GM21447 (cell line): ENCODE measurements around the gene CWC25.
"Not testable (repeated sequence)": the region's sequence is repeated elsewhere in the genome, so short reads cannot be mapped to it uniquely, and the experiment has no call there.

Experiments
- ATAC-seq: cut with Tn5 transposase; IDR thresholded peaks from one replicate; pipeline ENCODE4 v1.9.1; 2021; ENCODE audit not compliant: unreplicated experiment

CWC25 gene

GRCh38 chr17:38790148-38790707 lies 34.9 kb downstream of the CWC25 start:
- ATAC-seq: not testable (repeated sequence)

DNA sequence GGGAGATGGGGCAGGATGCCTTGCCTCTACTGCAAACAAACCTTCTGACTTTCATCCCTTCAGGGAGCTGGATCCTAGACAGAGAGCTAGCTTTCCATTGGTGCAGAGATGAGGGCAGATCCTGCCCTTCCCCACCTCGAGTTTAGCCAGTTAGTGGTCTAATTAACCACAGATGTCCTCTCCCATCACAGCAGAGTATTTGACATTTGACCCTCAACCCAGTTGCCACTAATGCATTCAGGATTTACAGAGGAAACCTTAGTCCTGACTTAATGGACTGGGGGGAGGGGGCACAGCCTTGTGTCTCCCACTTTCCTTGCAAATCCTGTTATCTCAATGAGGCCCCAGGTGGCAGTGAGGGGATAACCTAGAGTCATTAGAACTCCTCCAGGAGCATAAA lies 35.9 kb downstream of the CWC25 start:
- no peak for ATAC-seq

- not testable (repeated sequence) for ATAC-seq
These were observed 37.1 kb downstream of the CWC25 start for GRCh38 chr17:38787999-38788398.

- no peak for ATAC-seq
These were observed 38.7 kb downstream of the CWC25 start for GRCh38 chr17:38786372-38786771.

DNA sequence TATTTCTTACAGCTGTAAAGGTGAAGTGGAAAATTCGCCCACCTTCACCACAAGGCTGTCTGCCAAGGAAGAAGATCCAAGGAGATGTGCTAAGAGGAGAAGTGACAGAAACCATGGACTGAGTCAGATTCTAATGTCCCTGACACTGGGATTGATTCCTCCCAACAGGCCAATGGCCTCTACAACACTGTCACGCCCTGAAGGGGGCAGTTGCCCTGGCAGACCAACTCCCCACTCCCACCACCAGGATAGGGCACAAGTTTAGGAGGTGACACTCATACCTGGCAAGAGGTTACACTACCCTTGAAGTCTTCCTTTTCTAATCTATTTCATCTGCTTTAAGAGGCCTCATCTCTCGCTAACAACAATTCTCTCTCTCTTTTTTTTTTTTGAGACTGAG lies 41.9 kb downstream of the CWC25 start:
- no peak for ATAC-seq

- ATAC-seq: no peak
These were observed 45.0 kb downstream of the CWC25 start for GRCh38 chr17:38779965-38780752.

DNA sequence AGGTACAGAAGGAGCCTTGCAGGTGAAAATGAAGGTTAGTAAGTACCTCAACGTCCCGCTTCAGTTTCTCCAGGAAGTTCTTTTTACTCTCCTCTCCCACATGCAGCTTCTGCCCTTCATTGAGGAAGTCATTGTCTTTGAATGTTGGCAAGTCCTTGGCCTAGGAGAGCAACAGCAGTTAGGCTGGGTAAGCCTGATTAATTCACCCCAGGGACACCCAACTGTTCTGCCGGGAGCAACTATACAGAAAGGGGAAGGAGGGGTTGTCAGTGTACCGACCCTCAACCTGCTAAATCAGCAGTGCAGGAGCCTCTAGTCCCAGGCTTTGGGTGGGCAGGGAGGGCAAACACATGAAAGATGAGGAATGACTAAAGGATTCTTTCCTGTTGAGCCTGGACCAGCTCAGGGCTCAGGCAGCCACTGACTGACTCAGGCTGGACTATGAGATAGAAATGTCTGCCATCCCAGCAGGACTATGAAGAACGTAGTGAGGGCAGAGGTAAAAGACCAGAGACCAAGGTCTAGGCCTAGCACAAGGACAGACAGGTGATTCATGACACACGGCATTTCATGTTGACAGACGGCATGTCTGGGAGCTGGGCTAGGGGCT lies 47.4 kb downstream of the CWC25 start:
- no peak for ATAC-seq

DNA sequence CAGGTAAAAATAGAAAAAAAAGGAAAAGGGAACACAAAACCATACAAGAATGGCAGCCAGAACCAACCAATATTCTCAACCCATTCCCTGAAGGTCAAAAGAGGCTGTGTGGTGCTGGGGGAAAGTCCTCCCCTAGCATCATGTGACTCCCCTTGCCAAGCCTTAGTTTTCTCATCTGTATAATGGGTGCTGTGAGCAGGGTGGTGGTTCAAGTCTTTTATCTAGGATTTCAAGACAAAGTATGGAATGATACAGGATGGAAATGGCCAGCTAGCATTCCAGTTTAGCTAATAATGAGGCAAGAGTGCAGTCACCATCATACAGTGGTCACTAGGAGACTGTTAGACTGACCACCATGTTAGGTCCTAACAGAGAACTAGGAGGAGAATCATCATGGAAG lies 51.9 kb downstream of the CWC25 start:
- no peak for ATAC-seq

DNA sequence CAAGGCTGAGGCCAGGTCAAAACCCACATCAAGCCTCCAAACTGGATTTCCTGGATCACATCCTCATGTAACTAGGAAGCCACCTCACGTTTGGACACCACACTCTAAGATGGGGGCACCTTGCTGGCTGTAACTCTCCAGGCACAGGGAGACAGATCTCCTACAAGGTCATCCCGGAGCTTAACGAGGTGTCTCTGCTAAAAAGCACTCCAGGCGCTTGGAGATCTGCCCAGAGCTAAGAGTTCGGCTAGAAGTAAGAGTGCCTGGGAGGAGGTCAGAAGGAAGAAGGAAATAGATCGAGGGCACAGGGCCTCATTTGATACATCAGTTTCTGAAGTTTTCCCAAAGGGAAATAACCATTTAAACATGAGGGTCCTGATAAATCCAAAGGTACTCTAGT lies 56.7 kb downstream of the CWC25 start:
- ATAC-seq: no peak

DNA sequence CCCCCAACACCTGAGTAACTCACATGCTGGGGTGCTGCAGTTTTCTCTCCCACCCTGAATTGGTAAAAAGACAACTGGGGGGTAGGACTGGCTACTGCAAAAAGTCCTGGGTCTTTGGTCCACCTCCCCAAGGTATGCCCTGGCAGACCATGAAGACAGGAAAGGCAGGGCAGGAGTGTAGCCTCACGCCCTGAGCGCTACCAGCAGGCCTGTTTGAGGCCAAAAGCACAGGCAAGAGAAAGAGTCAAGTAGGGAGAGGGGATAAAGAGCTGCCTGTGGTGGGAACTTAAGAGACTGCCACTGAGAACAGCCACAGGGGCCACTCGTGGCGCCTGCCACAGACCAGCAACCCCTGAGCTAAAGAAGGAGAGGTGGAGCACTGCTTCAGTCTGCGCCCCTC lies 58.8 kb downstream of the CWC25 start:
- ATAC-seq: no peak

DNA sequence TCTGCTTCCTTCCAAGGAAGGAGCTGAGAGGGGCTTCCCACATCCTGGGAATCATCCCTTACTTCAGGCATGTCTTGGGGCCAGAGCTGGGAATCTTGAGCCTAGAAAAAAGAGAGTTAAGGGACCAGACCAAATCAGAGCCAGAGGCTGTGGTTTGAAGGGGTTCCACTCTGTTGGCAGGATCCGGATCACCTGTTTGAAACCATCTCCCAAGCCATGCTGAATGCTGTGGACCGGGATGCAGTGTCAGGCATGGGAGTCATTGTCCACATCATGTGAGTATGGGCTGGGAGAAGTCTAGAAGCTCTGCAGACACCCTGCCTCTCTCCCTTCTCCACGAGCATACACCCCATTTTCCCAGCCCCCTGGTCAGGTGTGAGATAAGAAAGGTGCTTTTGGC lies 62.9 kb downstream of the CWC25 start:
- no peak for ATAC-seq

- no peak for ATAC-seq
These were observed 63.5 kb downstream of the CWC25 start for GRCh38 chr17:38761612-38762011.

- no peak for ATAC-seq
These were observed 72.0 kb downstream of the CWC25 start for GRCh38 chr17:38753071-38753506.

DNA sequence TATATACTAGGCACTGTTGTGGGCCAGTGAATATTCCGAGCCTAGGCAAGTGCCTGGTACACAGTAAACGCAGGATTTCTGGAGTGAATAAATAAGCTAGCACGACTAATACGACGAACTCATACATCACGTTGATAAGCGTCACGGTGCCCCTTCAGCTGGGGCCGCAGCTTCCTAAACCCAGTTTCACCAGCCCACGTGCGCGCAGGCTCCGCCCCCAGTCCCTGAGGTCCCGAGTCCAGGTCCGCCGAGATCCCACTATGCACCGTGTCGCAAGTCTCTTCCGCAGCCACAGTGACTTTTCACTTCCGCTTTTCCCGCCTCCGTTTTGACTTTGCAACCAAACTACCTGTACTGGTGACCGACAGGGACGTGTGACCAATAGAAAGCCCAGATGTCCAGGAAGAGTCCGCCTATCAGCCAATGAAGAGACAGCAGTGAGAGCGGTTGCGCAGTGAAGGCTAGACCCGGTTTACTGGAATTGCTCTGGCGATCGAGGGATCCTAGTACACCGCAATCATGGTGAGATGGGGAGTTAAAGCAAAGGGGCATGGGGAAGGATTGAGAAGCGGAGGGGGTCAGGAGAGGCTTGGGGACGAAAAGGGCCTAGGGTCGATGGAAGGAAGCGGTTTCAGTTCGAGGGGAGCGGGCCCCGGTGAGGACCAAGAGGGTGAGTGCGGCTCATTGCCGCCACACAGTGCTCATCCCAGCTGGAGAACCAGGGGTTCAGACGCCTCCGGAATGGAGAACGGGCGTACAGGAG lies 72.6 kb downstream of the CWC25 start, which contains the start of gene PSMB3:
TSS of gene PSMB3 (plus strand) at position 434 of the 763 bp plus-strand sequence. CDS start at position 520, 86 bp downstream.
- ATAC-seq: peak; percentile 68

- peak; percentile 18 for ATAC-seq
These were observed 73.3 kb downstream of the CWC25 start for GRCh38 chr17:38751808-38752307.

DNA sequence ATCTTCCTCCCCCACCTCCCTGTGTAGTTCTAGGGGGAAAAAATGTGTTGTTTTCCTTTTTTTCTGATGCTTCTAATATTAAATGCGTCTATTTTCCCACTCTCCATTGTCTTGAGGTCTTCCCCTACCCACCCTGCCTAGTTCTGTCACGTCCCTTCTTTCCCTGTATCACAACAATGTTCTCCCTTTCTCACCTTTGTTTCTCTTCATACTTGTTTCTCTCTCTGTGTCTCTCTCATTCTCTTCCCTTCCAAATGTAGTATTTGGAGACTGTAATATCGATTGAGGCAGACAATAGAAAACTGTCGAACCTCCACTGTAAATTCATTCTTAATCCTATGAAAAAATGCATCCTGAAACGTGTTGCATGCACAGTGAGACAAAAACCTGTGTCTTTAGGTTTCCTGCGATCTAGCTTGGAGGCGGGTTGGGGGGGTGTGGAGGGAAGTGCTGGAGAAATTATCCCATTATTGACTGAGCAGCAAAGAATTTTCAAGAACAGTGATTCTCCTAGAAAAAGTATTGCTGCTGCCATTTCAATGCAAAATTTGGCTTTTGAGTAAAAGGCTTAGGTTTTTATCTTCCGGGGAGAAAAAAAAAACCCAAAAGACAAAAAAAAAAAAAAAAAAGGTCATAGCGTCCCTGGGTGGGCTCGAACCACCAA lies 73.8 kb downstream of the CWC25 start:
- no peak for ATAC-seq
